Breast epithelium (tissue), 4 donors: ENCODE results near the gene NOS2. TPM values are rescaled to one million over a fixed set of nuclear protein-coding genes. Genes with fewer than 3 reads are reported as not detected.
"Not testable (repeated sequence)": the region's sequence is repeated elsewhere in the genome, so short reads cannot be mapped to it uniquely, and the experiment has no call there.

Experiments
- DNase-seq, 2 donors: peaks; one replicate each; pipeline ENCODE4 v3.0.0-alpha.2; 2019; ENCODE audit warnings: low spot score in 2 of 2
- H3K27ac ChIP-seq, 2 donors: fragments of 200-600 bp; sonication (generic) in 1 of 2; one replicate each; pipeline ENCODE4 v1.5.1; 2016 to 2019; ENCODE audit warnings: mild to moderate bottlenecking in 1 of 2
- H3K27me3 ChIP-seq, 2 donors: fragments of 200-600 bp; sonication (generic) in 1 of 2; one replicate each; pipeline versions ENCODE4 v1.5.1 to v1.6.0; 2017 to 2019; ENCODE audit warnings: control low read depth in 1 of 2, mild to moderate bottlenecking in 1 of 2
- H3K36me3 ChIP-seq: fragments of 200-600 bp; one replicate; pipeline ENCODE4 v1.5.1; 2019
- H3K4me1 ChIP-seq, 2 donors: fragments of 200-600 bp; sonication (generic); one replicate each; pipeline ENCODE4 v1.5.1; 2016 to 2019; ENCODE audit warnings: control low read depth in 1 of 2
- H3K4me3 ChIP-seq, 3 donors: fragments of 200-600 bp; sonication (generic); 1 replicate in 2 of 3; 2 replicates in 1 of 3; pipeline ENCODE4 v1.5.1; 2016 to 2019; ENCODE audit warnings: mild to moderate bottlenecking in 3 of 3, moderate library complexity in 2 of 3
- H3K9me3 ChIP-seq, 2 donors: fragments of 200-600 bp; sonication (generic) in 1 of 2; one replicate each; pipeline ENCODE4 v1.5.1; 2016 to 2019; ENCODE audit warnings: control low read depth in 1 of 2
- CTCF ChIP-seq, 3 donors: fragments of 450-650 bp; IDR thresholded peaks; one replicate each; pipeline ENCODE4 v1.5.1; 2016 to 2017; ENCODE audit warnings: antibody characterized with exemption in 3 of 3, mild to moderate bottlenecking in 3 of 3, moderate library complexity in 3 of 3
- POLR2A ChIP-seq: fragments of 450-650 bp; IDR thresholded peaks from one replicate; pipeline ENCODE4 v1.6.1; 2016; ENCODE audit warnings: antibody characterized with exemption, mild to moderate bottlenecking, moderate library complexity
- POLR2AphosphoS5 ChIP-seq, 3 donors: sonication (generic); formaldehyde crosslinking; IDR thresholded peaks; one replicate each; pipeline ENCODE4 v1.6.1; 2017; ENCODE audit warnings: antibody characterized with exemption in 3 of 3
- intact Hi-C: fragments of 100-400 bp; cut with DNase I; formaldehyde crosslinking; loops from one replicate; pipeline ENCODE4 v1.15.1; 2023; ENCODE audit warnings: low total_unique reads
- total RNA-seq, 3 donors: library from RNA; depleted of rRNA; stranded (reverse); fragments of >200 nt; gene quantifications; one replicate each; pipeline ENCODE4 v1.1.0, GENCODE V29; 2016

The NOS2 gene
- total RNA-seq, 3 donors from 2014 or later: 0.16 to 0.33 (median 0.29) TPM

DNA sequence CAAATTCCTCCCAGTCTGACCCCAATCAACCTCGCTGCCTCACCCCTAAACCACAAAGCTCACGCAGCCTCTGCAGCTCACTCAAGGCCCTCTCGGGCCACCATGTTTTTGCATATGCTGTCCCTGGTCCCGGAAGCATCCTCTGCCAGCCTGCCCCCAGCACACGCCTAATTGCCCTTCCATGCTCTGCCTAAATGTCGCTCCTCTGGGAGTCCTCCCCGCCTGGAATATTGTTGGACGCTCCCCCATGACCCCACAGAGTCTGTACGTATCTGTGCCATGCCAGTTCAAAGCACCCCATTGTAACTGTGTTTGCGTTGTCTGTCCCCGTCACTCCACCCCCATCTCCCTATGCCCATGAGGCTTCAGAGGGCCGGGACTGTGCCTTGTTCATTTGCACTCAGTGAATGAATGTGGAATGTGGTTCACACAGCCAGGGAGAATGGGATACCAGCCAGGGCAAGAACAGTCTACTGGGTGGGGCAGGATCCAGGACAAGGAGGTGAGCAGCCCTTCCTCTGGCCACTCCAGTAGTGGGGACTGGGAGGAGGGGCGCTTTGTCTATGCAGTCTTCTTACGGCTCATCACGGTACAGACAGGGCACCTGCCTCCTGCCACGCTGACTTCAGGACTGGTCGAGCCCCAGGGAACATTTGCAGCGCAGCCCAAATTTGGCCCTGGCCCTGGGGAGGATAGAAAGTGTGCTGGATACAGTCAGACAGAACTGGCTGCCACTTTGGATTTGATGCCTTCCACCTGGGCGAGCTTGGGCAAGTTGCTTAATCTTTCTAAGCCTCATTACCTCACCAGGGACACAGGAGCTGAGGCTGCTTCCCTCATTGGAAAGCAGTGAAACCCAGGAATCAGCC lies 48.5 kb downstream of the NOS2 start:
- Histone ChIP-seq H3K4me1 (no peaks in the 10 kb centered on the region), H3K36me3 (no peaks in the 10 kb centered on the region), H3K4me3 (no peak overlapping the region), H3K27ac (no peak overlapping the region), H3K9me3 (no peaks in the 10 kb centered on the region), H3K27me3 (no peaks in the 10 kb centered on the region)
- no peak for TF ChIP-seq POLR2AphosphoS5 (IDR thresholded peaks at IDR 0.05)
- no peak for TF ChIP-seq CTCF (IDR thresholded peaks at IDR 0.05)
- no peak for TF ChIP-seq POLR2A
- no peak for DNase-seq
- intact Hi-C loops: no loop called here

GRCh38 chr17:27751166-27751565 lies 49.2 kb downstream of the NOS2 start:
- H3K27ac ChIP-seq: no peak overlapping the region
- DNase-seq: no peak
- intact Hi-C loops: no loop called here
- no peaks in the 10 kb centered on the region for H3K36me3 ChIP-seq
- no peaks in the 10 kb centered on the region for H3K27me3 ChIP-seq
- no peaks in the 10 kb centered on the region for H3K4me1 ChIP-seq
- no peak overlapping the region for H3K4me3 ChIP-seq
- TF ChIP-seq POLR2AphosphoS5 (IDR thresholded peaks at IDR 0.05) (no peak), CTCF (IDR thresholded peaks at IDR 0.05) (no peak), POLR2A (no peak)
- H3K9me3 ChIP-seq: no peaks in the 10 kb centered on the region

DNA sequence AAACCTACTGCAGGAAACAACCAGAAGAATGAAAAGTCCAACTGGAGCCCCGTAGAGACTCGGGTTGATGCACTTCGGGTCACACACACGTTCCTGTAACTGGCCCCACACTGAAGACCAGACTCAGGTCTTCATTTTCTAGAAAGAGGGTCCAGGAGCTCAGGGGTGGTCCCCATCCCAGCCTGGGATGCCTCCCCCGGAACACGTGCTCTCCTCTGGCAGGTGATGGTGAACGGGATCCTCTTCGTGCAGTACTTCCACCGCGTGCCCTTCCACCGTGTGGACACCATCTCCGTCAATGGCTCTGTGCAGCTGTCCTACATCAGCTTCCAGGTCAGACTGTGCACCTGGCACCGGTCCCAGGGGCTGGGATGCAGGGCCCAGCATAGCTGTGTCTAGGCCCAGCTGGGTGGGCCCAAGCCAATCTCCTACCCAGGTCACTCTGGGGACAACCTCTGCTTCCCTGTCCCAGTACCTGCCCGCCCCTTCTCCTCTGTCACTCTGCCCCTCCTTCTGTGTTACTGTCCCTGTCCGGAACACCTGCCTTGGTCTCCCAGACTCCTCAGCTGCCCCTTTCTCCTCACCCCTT lies 50.7 kb downstream of the NOS2 start:
- H3K9me3 ChIP-seq, intact Hi-C loops, H3K4me3 ChIP-seq, H3K36me3 ChIP-seq, H3K4me1 ChIP-seq, DNase-seq, H3K27ac ChIP-seq, H3K27me3 ChIP-seq: not testable (repeated sequence)

GRCh38 chr17:27748360-27748825 lies 51.9 kb downstream of the NOS2 start:
- TF ChIP-seq CTCF (IDR thresholded peaks at IDR 0.05): no peak
- no peak for TF ChIP-seq POLR2AphosphoS5 (IDR thresholded peaks at IDR 0.05)
- no peak for TF ChIP-seq POLR2A
- intact Hi-C loops: no loop called here
- H3K27ac ChIP-seq: no peak overlapping the region
- H3K4me1 ChIP-seq: no peaks in the 10 kb centered on the region
- H3K36me3 ChIP-seq: no peaks in the 10 kb centered on the region
- H3K27me3 ChIP-seq: no peaks in the 10 kb centered on the region
- no peaks in the 10 kb centered on the region for H3K9me3 ChIP-seq
- DNase-seq: no peak
- no peak overlapping the region for H3K4me3 ChIP-seq

- Histone ChIP-seq H3K36me3 (no peaks in the 10 kb centered on the region), H3K9me3 (no peaks in the 10 kb centered on the region), H3K4me1 (no peaks in the 10 kb centered on the region), H3K27ac (no peak overlapping the region), H3K27me3 (no peaks in the 10 kb centered on the region), H3K4me3 (no peak overlapping the region)
- intact Hi-C loops: no loop called here
- TF ChIP-seq POLR2AphosphoS5 (IDR thresholded peaks at IDR 0.05) (no peak), POLR2A (no peak), CTCF (IDR thresholded peaks at IDR 0.05) (no peak)
- no peak for DNase-seq
Observed at GRCh38 chr17:27747462-27748359, 52.6 kb downstream of the NOS2 start.
